Rectal smooth muscle tissue (tissue), 1 donor: ENCODE results near the gene UBQLNL.

Source experiments
- H3K27ac ChIP-seq: one replicate; pipeline ENCODE4 v1.7.0; 2013; ENCODE audit warnings: low read depth, low read length, inconsistent platforms
- H3K27me3 ChIP-seq: one replicate; pipeline ENCODE4 v1.7.0; 2013; ENCODE audit warnings: low read length; ENCODE audit not compliant: control insufficient read depth, insufficient read depth
- H3K36me3 ChIP-seq: one replicate; pipeline ENCODE4 v1.7.0; 2013; ENCODE audit warnings: low read length; ENCODE audit not compliant: control insufficient read depth, insufficient read depth
- H3K4me1 ChIP-seq: one replicate; pipeline ENCODE4 v1.7.0; 2013; ENCODE audit warnings: low read length; ENCODE audit not compliant: control insufficient read depth, insufficient read depth
- H3K4me3 ChIP-seq: one replicate; pipeline ENCODE4 v1.7.0; 2013; ENCODE audit warnings: low read length
- H3K9ac ChIP-seq: one replicate; pipeline ENCODE4 v1.7.0; 2013; ENCODE audit warnings: low read length

The UBQLNL gene

DNA sequence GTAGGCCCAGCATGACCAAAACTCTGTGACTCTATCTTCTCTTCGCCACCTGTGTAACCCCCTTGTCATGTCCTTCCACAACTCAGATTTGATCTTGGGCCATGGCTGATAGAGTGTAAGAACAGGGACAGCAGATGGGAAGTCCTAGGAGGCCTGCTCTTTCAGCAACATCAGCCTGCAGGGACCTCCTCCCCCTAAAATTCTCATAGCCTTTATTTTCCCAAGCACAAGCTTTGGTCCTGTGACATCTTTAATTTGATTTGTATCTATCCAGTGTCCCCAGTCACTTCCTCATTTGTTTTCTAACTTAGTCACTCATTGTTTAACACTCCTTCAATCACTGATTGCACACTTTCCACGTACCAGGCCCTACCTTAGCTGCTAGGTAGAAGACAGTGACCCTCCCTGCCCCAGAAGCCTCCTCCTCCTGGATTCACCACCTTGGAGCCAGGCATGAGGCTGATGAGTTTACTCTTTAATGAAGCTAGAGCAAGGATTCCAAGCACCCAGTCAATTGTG is 12.0 kb downstream of the UBQLNL start:
- Histone ChIP-seq H3K4me3 (no peak overlapping the region), H3K4me1 (no peaks in the 10 kb centered on the region), H3K36me3 (no peaks in the 10 kb centered on the region), H3K27ac (no peak overlapping the region), H3K9ac (no peak overlapping the region), H3K27me3 (no peaks in the 10 kb centered on the region)

DNA sequence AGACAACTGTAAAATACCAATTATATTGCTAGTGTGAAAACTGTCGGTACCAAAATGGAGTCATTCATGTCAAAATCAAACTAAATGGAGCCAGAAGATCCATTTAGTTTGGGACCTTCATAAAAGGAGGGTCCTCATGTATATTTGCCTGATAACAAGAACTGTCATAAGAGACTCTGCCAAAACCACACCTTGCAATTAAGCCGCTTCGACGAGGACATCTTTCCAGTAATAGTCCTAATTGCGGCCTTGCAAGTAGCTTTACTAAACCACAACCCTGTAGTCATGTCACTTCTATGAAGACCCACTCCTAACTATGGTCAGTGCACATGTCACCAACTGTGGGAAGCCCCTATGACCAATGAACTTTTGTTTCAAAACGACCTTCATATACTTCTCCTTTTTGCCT is 16.1 kb downstream of the UBQLNL start:
- Histone ChIP-seq H3K36me3 (no peaks in the 10 kb centered on the region), H3K27me3 (no peaks in the 10 kb centered on the region), H3K4me1 (no peaks in the 10 kb centered on the region), H3K4me3 (no peak overlapping the region), H3K27ac (no peak overlapping the region), H3K9ac (no peak overlapping the region)

DNA sequence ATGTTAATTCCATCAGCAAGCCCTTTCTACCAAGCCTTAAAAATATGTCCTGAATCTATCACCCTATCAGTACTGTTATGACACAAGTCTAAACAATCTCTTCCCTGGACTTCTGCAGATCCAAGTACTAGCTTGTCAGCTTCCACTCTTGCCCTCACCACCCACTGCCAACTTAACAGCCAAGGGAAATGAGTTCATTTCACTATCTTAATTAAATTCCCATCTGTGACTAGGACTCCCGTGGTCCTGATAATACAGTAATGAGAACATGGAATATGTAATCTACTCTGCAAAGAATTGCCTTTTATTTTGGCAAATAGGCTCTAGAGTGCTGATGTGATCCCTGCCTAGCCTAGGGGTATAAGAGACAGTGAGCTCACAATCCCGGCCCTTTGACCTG is 16.8 kb downstream of the UBQLNL start:
- no peaks in the 10 kb centered on the region for H3K4me1 ChIP-seq
- no peaks in the 10 kb centered on the region for H3K36me3 ChIP-seq
- no peak overlapping the region for H3K4me3 ChIP-seq
- H3K9ac ChIP-seq: no peak overlapping the region
- H3K27me3 ChIP-seq: no peaks in the 10 kb centered on the region
- H3K27ac ChIP-seq: no peak overlapping the region

GRCh38 chr11:5489576-5490357 is 26.7 kb downstream of the UBQLNL start:
- Histone ChIP-seq H3K36me3 (no peaks in the 10 kb centered on the region), H3K27ac (no peak overlapping the region), H3K4me3 (no peak overlapping the region), H3K9ac (no peak overlapping the region), H3K27me3 (no peaks in the 10 kb centered on the region), H3K4me1 (no peaks in the 10 kb centered on the region)

- no peak overlapping the region for H3K4me3 ChIP-seq
- H3K27me3 ChIP-seq: no peaks in the 10 kb centered on the region
- H3K27ac ChIP-seq: no peak overlapping the region
- no peaks in the 10 kb centered on the region for H3K36me3 ChIP-seq
- H3K9ac ChIP-seq: no peak overlapping the region
- H3K4me1 ChIP-seq: no peaks in the 10 kb centered on the region
Observed at GRCh38 chr11:5488798-5489399, 27.6 kb downstream of the UBQLNL start.

GRCh38 chr11:5488385-5488784 is 28.1 kb downstream of the UBQLNL start, which contains the start of gene OR52D1:
Gene OR52D1 (plus strand): TSS chr11:5488685. CDS start chr11:5488707, 22 bp downstream.
- Histone ChIP-seq H3K4me1 (no peaks in the 10 kb centered on the region), H3K36me3 (no peaks in the 10 kb centered on the region), H3K27ac (no peak within 1 kb of the TSS), H3K9ac (no peak within 1 kb of the TSS), H3K27me3 (no peaks in the 10 kb centered on the region), H3K4me3 (no peak within 1 kb of the TSS)

DNA sequence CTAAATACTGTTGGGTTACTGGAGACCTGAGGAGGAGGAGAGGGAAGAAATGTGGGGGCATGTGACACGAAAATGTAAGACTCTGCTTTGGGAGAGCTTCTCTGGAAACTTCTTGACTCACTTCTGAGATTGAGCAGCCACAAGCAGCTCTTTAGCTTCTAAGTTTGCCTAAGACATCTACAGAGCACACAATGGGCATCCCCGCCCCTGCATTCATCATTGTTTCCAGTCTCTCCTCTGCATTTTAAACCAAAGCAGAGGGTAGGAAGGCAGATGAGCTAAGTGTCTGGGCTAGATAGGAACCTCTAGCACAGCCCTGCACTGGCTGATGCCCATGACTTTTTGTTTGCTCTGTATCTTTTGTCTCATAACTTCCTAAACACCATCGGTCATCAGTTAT is 30.1 kb downstream of the UBQLNL start:
- H3K27me3 ChIP-seq: no peaks in the 10 kb centered on the region
- no peak overlapping the region for H3K27ac ChIP-seq
- H3K9ac ChIP-seq: no peak overlapping the region
- no peak overlapping the region for H3K4me3 ChIP-seq
- no peaks in the 10 kb centered on the region for H3K36me3 ChIP-seq
- H3K4me1 ChIP-seq: no peaks in the 10 kb centered on the region

DNA sequence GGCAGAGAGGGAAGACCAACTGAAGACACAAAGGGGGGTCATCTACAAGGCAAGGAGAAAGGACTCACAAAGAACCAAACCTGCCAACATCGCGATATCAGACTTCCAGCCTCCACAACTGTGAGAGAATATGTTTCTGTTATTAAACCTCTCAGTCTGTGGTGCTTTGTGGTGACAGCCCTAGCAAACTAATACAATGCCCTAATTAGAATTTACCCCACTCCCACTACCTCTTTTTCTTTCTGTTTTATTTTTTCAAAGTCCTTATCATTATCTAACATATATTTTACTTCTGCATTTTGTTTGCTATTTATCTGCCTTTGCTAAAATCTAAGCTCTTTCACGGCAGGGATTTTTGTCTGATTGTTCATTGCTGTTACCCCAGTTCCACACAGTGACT is 30.5 kb downstream of the UBQLNL start:
- Histone ChIP-seq H3K27me3 (no peaks in the 10 kb centered on the region), H3K27ac (no peak overlapping the region), H3K4me3 (no peak overlapping the region), H3K4me1 (no peaks in the 10 kb centered on the region), H3K36me3 (no peaks in the 10 kb centered on the region), H3K9ac (no peak overlapping the region)

GRCh38 chr11:5476186-5476819 is 40.2 kb downstream of the UBQLNL start:
- Histone ChIP-seq H3K36me3 (no peaks in the 10 kb centered on the region), H3K27me3 (no peaks in the 10 kb centered on the region), H3K9ac (no peak overlapping the region), H3K4me3 (no peak overlapping the region), H3K4me1 (no peaks in the 10 kb centered on the region), H3K27ac (no peak overlapping the region)

- Histone ChIP-seq H3K4me1 (no peaks in the 10 kb centered on the region), H3K27me3 (no peaks in the 10 kb centered on the region), H3K4me3 (no peak overlapping the region)
Observed at GRCh38 chr11:5473921-5474320, 42.6 kb downstream of the UBQLNL start.

GRCh38 chr11:5467527-5467926 is 49.0 kb downstream of the UBQLNL start:
- H3K27me3 ChIP-seq: no peaks in the 10 kb centered on the region
- no peak overlapping the region for H3K4me3 ChIP-seq
- H3K4me1 ChIP-seq: no peaks in the 10 kb centered on the region
- H3K9ac ChIP-seq: no peak overlapping the region
- no peaks in the 10 kb centered on the region for H3K36me3 ChIP-seq
- no peak overlapping the region for H3K27ac ChIP-seq

More at GRCh38 chr11:5473921-5474320, 42.6 kb downstream of the UBQLNL start:
- Histone ChIP-seq H3K27ac (no peak overlapping the region), H3K36me3 (no peaks in the 10 kb centered on the region), H3K9ac (no peak overlapping the region)
